Stimulated activated CD4-positive, alpha-beta T cell treated with anti-CD3 and anti-CD28 coated beads, Interleukin-2, amount 100 ng/mL, for 4 hours (primary cell): ENCODE data around the gene KRT8.
A peak's percentile ranks its signal among the peaks of the same experiment; 100 is the strongest.
"Not testable (repeated sequence)": the region's sequence is repeated elsewhere in the genome, so short reads cannot be mapped to it uniquely, and the experiment has no call there.

ENCODE experiments used
- DNase-seq: peaks from one replicate; pipeline ENCODE4 v3.0.0-alpha.2; 2020; ENCODE audit warnings: low read depth

Gene KRT8

GRCh38 chr12:52874573-52875435 lies 30.1 kb downstream of the KRT8 start:
- DNase-seq, result no peak

- peak; percentile 41 for DNase-seq
Observed at GRCh38 chr12:52873832-52874572, 30.9 kb downstream of the KRT8 start.

DNA sequence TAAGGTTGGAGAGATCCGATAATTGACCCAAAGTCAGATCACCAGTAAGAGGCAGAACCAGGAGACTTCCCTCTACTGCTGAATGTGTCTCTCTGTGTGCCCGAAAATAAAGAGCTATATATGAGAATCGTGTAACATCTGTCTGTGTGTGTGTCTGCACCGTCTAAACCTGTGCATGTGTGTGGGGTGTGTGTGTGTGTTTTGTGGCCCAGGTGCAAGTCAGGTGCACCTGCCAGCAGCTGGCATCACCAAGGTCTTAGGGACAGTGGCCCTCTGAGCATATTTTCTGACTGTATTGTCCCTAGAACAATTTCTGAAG lies 31.4 kb downstream of the KRT8 start:
- DNase-seq, result no peak

- DNase-seq, result no peak
Observed at GRCh38 chr12:52872644-52873389, 32.1 kb downstream of the KRT8 start.

- no peak for DNase-seq
Observed at GRCh38 chr12:52871291-52872039, 33.4 kb downstream of the KRT8 start.

DNA sequence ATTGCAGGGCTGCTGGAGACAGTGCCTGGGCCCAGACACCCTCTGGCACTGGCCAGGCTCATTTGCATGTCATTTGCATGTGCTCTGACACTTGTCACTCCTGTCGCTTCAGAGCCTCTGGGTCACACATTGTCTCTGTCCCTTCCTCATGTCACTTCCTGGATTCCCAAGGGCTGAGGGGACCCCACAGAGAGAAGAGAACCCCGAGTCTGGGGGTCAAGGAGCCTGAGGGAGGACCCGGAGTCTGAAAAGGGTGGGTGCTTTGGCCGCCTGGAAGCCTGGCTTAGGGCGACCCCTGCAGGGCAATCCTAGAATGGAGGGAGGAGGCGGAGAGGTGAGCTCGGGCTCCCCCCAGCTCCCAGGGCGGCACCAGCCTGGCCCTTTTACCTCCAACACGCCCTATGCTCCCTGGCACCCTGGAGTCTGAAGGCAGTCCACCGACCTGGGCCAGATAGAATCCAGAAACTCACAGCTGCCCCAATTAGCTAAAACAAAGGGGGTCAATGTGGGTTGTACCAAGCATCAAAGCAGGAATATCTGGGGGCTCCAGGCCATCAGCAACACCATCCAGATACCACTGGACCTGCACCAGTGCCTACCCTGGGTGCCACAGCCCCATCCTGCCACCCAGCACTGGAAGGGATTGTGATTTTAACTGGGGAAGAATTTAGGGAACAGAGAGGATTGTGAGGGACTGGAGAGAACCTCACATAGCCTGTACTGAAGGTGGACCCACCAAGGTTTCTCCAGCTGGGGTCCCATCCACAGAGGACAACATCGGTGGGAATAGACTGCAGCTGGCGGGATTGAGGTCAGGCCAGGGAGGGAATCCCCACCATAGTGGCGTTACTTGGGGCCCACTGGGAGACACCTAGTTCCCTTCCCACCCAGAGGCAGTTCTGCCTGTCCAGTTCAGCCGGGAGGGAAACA lies 34.2 kb downstream of the KRT8 start:
- DNase-seq, result peak; percentile 62

- peak; percentile 41 for DNase-seq
Observed at GRCh38 chr12:52867642-52868041, 37.2 kb downstream of the KRT8 start.

DNA sequence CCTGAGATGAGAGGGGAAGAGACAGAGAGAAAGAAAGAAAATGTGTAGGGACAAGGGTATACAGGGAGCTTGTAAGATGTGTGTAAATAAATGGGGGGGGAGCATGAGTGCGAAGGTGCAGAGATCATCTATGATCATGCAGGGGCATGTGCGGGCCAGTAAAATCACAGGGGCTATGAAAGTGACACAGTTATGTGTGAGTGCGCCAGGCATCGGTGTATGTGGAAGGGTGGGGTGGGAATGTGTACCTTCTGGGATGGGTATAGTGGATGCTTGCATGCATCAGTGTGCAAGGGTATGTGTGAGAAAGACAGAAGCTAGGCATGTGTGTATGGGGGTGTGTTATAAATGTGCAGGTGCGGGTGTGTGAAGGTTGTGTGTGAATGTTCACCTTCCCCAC lies 37.7 kb downstream of the KRT8 start:
- DNase-seq, result no peak

GRCh38 chr12:52865090-52865944 lies 39.6 kb downstream of the KRT8 start:
- no peak for DNase-seq

- DNase-seq, result no peak
Observed at GRCh38 chr12:52862023-52862422, 42.9 kb downstream of the KRT8 start.

DNA sequence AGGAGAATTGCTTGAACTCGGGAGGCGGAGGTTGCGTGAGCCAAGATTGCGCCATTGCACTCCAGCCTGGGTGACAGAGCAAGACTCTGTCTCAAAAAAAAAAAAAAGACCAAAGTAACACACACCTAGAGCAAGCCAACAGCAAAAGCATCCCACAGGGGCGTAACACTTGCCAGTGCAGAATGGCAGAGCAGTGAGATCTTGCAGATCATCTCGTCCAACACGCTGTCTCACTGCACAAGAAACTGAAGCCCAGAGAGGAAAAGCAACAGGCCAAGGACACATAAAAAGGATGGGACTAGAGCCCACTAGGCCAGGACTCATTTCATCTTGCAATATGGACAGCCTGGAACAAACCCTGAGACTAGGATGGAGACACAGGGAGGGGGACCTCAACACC lies 43.4 kb downstream of the KRT8 start:
- DNase-seq, result no peak

DNA sequence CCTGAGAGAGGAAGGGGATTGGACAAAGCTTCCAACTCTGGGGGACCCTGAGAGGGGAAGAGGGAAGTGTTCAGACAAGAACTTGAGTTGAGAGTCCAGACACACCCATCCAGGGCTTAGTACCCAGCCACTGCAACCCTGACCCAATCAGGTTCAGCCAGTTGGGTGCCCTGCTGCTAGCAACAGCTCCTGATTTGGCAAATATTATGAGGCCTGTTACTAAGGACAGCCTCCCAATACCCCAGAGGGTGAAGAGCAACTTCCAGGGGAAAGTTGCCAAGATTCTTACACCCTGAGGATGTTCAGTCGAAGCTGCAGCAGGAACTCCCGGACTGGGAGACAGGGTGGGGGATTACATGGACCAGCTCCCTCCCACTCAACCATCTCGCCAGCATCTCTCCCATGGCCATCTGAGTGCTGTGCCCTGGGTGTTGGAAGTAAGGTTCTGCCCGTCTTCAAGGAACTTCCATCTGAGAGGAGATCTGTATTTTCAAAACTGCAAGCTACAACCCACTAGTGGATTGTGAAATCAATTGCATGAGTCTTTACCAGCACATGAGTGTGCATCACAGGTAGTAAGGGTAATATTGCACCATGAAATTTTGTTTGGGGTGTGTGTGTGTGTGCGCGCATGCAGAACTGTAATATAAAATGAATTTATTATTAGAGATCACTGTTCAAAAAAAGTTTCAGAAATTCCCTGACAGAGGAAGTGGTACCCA lies 44.6 kb downstream of the KRT8 start:
- no peak for DNase-seq

- DNase-seq, result no peak
Observed at GRCh38 chr12:52857500-52857899, 47.4 kb downstream of the KRT8 start.

GRCh38 chr12:52856787-52857186 lies 48.1 kb downstream of the KRT8 start:
- DNase-seq, result no peak

DNA sequence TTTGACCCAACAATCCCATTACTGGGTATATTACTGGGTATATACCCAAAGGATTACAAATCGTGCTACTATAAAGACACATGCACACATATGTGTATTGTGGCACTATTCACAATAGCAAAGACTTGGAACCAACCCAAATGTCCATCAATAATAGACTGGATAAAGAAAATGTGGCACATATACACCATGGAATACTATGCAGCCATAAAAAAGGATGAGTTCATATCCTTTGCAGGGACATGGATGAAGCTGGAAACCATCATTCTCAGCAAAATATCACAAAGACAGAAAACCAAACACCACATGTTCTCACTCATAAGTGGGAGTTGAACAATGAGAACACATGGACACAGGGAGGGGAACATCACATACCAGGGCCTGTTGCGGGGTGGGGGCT lies 48.8 kb downstream of the KRT8 start:
- DNase-seq, result not testable (repeated sequence)

DNA sequence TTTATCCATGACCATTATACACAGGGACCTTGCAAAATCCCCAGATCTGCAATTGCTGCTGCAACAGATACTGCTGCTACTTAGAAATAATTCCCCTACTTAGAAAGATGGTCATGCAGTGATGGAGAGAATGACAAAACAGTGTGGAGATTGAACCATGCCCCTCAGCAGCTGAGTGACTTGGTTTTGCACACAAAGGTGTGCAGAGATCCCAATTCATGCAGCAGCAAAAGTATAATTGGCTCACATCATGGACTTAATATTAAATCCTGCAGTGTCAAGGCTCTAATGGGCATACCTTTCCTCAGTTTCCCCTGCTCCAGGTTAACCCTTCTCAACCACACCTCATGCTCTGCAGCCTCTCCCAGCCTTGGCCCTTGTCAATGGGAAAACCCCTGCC lies 53.1 kb downstream of the KRT8 start:
- no peak for DNase-seq

DNA sequence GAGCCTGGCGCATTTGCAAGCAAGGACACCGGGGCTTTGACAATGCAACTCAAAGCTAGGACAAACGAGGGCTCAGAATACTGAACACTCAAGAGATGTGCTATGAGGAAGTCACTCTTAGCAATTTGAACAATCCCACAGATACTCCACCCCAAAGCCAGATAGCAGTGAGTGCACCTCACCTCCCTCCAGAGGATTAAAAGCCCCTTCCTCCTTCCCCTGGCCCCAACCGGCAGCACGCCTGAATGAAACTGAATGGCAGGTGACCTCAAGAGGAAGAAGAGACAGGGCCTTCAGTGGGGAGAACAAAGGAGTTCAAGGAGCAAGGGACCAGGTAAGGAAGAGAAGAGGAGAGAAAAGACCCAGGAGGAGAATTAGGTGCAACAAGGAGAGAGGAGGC lies 54.2 kb downstream of the KRT8 start:
- DNase-seq, result no peak

DNA sequence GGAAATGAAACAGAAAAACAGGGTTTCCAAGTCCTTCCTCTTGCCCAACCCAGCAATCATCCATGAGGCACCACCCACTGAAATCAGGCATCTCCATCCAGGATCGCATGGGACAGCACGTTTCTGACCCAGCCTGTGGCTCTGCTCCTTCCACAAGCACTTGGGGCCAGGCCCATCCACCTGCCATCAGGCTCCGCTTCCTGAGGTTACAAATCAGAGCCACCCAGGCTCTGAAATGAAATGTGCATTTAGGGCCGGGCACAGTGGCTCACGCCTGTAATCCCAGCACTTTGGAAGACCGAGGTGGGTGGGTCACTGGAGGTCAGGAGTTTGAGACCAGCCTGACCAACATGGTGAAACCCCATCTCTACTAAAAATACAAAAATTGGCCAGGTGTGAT lies 55.4 kb downstream of the KRT8 start:
- DNase-seq, result no peak

DNA sequence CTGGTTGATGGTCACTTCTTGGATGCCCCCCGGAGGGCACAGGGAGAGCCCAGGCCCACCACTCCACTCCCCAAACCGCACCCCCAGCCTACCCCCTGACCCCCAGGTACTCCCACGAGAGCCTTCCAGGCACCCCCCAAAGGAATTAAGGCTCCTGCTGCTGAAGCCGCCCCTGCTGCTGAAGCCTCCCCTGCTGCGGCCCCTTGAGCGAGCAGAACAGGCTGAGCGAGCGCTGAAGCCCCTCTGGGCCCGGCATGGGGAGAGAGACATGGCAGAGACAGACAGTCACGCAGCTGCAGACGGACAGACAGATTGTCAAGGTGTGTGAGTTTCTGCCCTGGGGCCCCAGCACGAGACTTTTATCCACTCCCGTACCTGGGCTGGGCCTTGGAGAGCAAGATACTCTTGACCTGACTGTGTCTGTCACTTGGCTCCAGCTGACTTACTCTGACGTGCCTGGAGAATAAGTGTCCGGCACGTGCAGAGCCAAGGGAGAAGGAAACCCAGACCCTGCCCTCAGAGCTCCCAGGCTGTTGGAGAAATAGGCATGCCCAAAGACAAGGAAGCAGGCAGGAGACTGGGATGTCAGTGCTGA lies 56.1 kb downstream of the KRT8 start, which contains the start of gene KRT78:
KRT78 (minus strand) TSS at position 334 of the 595 bp plus-strand sequence; CDS start at position 270, 64 bp downstream.
- DNase-seq, result no peak
